PC-9 (cell line): Measurements from ENCODE around the gene EIF2D.

Source experiments
- EZH2 ChIP-seq: fragments of 200-600 bp; sonication (generic); IDR thresholded peaks from 2 replicates; pipeline ENCODE4 v1.8.0; 2017; ENCODE audit warnings: antibody characterized with exemption, low read depth
- TF ChIP-seq, protein P1 (sequence below): fragments of 200-600 bp; sonication (generic); conservative IDR thresholded peaks from 2 replicates; pipeline ENCODE4 v1.6.1; 2017; ENCODE audit warnings: mixed run types, antibody characterized with exemption, mild to moderate bottlenecking, moderate library complexity

DNA sequence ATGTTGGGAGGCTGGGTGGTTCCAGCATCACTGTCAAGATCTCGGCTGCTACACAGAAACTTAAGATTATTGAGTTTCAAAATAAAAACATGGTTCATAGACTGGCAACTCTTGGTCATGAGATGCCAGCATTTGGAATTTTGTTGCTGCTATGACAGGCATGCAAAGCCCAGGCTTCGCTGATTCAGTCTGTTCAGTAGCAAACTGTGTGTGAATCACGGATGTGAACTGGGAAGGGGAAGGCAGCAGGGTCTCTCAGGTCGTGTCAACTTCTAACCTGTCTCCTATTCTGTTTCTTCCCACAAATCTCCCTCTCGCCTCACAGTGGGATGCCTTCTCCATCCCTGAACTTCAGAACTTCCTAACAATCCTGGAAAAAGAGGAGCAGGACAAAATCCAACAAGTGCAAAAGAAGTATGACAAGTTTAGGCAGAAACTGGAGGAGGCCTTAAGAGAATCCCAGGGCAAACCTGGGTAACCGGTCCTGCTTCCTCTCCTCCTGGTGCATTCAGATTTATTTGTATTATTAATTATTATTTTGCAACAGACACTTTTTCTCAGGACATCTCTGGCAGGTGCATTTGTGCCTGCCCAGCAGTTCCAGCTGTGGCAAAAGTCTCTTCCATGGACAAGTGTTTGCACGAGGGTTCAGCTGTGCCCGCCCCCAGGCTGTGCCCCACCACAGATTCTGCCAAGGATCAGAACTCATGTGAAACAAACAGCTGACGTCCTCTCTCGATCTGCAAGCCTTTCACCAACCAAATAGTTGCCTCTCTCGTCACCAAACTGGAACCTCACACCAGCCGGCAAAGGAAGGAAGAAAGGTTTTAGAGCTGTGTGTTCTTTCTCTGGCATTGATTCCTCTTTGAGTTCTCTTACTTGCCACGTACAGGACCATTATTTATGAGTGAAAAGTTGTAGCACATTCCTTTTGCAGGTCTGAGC lies 25.5 kb downstream of the EIF2D start:
- TF ChIP-seq, protein P1, sequence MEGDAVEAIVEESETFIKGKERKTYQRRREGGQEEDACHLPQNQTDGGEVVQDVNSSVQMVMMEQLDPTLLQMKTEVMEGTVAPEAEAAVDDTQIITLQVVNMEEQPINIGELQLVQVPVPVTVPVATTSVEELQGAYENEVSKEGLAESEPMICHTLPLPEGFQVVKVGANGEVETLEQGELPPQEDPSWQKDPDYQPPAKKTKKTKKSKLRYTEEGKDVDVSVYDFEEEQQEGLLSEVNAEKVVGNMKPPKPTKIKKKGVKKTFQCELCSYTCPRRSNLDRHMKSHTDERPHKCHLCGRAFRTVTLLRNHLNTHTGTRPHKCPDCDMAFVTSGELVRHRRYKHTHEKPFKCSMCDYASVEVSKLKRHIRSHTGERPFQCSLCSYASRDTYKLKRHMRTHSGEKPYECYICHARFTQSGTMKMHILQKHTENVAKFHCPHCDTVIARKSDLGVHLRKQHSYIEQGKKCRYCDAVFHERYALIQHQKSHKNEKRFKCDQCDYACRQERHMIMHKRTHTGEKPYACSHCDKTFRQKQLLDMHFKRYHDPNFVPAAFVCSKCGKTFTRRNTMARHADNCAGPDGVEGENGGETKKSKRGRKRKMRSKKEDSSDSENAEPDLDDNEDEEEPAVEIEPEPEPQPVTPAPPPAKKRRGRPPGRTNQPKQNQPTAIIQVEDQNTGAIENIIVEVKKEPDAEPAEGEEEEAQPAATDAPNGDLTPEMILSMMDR = no peak
- TF ChIP-seq EZH2 = no peak
